Sigmoid colon (tissue), 7 donors: Measurements from ENCODE around the gene MEF2B. TPM values are rescaled to one million over a fixed set of nuclear protein-coding genes. Genes with fewer than 3 reads are reported as not detected.

ENCODE experiments used
- DNase-seq: peaks from one replicate; pipeline ENCODE4 v3.0.0-alpha.2; 2019
- H3K27ac ChIP-seq, 4 donors: fragments of 200-600 bp; sonication (generic); one replicate each; pipeline ENCODE4 v1.5.1; 2016 to 2019; ENCODE audit warnings: mild to moderate bottlenecking in 1 of 4
- H3K27me3 ChIP-seq, 3 donors: fragments of 200-600 bp; sonication (generic); one replicate each; pipeline ENCODE4 v1.5.1; 2019; ENCODE audit warnings: mild to moderate bottlenecking in 1 of 3
- H3K36me3 ChIP-seq, 4 donors: fragments of 200-600 bp; sonication (generic); one replicate each; pipeline ENCODE4 v1.5.1; 2016 to 2019
- H3K4me1 ChIP-seq, 4 donors: fragments of 200-600 bp; sonication (generic); one replicate each; pipeline ENCODE4 v1.5.1; 2017 to 2019
- H3K4me3 ChIP-seq, 4 donors: fragments of 200-600 bp; sonication (generic); one replicate each; pipeline ENCODE4 v1.5.1; 2017 to 2019; ENCODE audit warnings: mild to moderate bottlenecking in 2 of 4, moderate library complexity in 1 of 4
- H3K9me3 ChIP-seq, 4 donors: fragments of 200-600 bp in 3 of 4; sonication (generic) in 3 of 4; one replicate each; pipeline versions ENCODE4 v1.5.1 to v1.6.1; 2013 to 2019
- EP300 ChIP-seq, 4 donors: sonication (generic); formaldehyde crosslinking; IDR thresholded peaks; one replicate each; pipeline ENCODE4 v1.6.1; 2017; ENCODE audit warnings: antibody characterized with exemption in 4 of 4
- POLR2A ChIP-seq, 2 donors: fragments of 450-650 bp; IDR thresholded peaks; one replicate each; pipeline ENCODE4 v1.6.1; 2016; ENCODE audit warnings: antibody characterized with exemption in 2 of 2, mild to moderate bottlenecking in 2 of 2, moderate library complexity in 2 of 2
- POLR2AphosphoS5 ChIP-seq, 4 donors: sonication (generic); formaldehyde crosslinking; IDR thresholded peaks; one replicate each; pipeline ENCODE4 v1.6.1; 2017; ENCODE audit warnings: antibody characterized with exemption in 4 of 4
- WGBS, 2 donors: extraction: QIAGEN DNeasy Blood & Tissue Kit; methylation state at CpG; one replicate each; pipeline ENCODE4 v1.1.7; 2013; 5-methylcytosine and 5-hydroxymethylcytosine counted together
- intact Hi-C: fragments of 100-400 bp; cut with DNase I; formaldehyde crosslinking; loops from one replicate; pipeline ENCODE4 v1.15.1; 2023
- polyA plus RNA-seq, 3 donors: library from polyadenylated mRNA; stranded (reverse); fragments of 200-250 nt; gene quantifications; one replicate each; pipeline ENCODE4 v1.2.3, GENCODE V29; 2013
- total RNA-seq, 4 donors: library from RNA; depleted of rRNA; stranded (reverse); fragments of >200 nt; gene quantifications; one replicate each; pipeline ENCODE4 v1.1.0, GENCODE V29; 2016
- TF ChIP-seq, protein P1 (sequence below), 4 experiments: fragments of 450-650 bp in 3 of 4; fragments of 200-600 bp in 1 of 4; IDR thresholded peaks; one replicate each; pipeline ENCODE4 v1.5.1; 2016 to 2019; ENCODE audit warnings: antibody characterized with exemption in 4 of 4, mild to moderate bottlenecking in 3 of 4, moderate library complexity in 2 of 4
- donor health status: healthy with polysubstance abuse.
- donor health status: Bipolar disorder and iron deficiency.
- donor health status: healthy.

The MEF2B gene
- total and polyA plus RNA-seq, 7 donors = 2.2 TPM; not detected in 6

DNA sequence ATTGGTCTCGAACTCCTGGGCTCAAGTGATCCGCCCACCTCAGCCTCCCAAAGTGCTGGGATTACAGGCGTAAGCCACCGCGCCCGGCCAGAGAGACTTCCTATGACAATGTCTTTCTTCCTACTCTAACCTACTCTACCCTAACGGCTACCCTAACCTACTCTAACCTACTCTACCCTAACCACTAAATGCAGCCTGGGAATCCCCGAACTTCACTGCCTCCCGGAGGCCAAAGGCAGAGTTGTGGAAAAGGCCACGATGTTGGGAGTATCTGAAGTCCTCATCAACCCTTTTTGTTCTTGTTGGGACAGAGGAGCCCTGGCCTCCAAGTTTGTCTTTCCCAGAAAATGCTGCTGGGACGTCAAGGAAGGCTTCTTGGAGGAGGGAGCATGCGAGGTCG lies 34.1 kb upstream of the MEF2B start:
- intact Hi-C loops = no loop called here
- WGBS, 2 donors = 70 to 73% methylated on average over 13 of the region's 13 CpGs
- H3K36me3 ChIP-seq = peaks cover 0 to 15% (median 8%) of the 10 kb centered on the region in 4 donors
- no peak overlapping the region for H3K4me3 ChIP-seq
- H3K27ac ChIP-seq = no peak overlapping the region
- TF ChIP-seq POLR2A (IDR thresholded peaks at IDR 0.05) (no peak), EP300 (IDR thresholded peaks at IDR 0.05) (no peak), POLR2AphosphoS5 (IDR thresholded peaks at IDR 0.05) (no peak)
- TF ChIP-seq, protein P1, sequence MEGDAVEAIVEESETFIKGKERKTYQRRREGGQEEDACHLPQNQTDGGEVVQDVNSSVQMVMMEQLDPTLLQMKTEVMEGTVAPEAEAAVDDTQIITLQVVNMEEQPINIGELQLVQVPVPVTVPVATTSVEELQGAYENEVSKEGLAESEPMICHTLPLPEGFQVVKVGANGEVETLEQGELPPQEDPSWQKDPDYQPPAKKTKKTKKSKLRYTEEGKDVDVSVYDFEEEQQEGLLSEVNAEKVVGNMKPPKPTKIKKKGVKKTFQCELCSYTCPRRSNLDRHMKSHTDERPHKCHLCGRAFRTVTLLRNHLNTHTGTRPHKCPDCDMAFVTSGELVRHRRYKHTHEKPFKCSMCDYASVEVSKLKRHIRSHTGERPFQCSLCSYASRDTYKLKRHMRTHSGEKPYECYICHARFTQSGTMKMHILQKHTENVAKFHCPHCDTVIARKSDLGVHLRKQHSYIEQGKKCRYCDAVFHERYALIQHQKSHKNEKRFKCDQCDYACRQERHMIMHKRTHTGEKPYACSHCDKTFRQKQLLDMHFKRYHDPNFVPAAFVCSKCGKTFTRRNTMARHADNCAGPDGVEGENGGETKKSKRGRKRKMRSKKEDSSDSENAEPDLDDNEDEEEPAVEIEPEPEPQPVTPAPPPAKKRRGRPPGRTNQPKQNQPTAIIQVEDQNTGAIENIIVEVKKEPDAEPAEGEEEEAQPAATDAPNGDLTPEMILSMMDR (IDR thresholded peaks at IDR 0.05) = no peak
- no peaks in the 10 kb centered on the region for H3K9me3 ChIP-seq
- peaks cover 0 to 24% (median 2%) of the 10 kb centered on the region in 3 donors for H3K27me3 ChIP-seq
- no peak for DNase-seq
- H3K4me1 ChIP-seq = peaks cover 0 to 14% (median 11%) of the 10 kb centered on the region in 4 donors

GRCh38 chr19:19203012-19203856 lies 33.2 kb upstream of the MEF2B start, which contains the start of gene NR2C2AP:
TSS of gene NR2C2AP (minus strand) at chr19:19203414. CDS start at chr19:19203060, 354 bp downstream.
- 4 to 6% methylated on average over 60 of the region's 60 CpGs for WGBS, 2 donors
- peak; percentile 95 for DNase-seq
- Histone ChIP-seq H3K27ac (peak within 1 kb of the TSS; percentile 74 to 82 (median 78)), H3K27me3 (peaks cover 0 to 15% (median under 1%) of the 10 kb centered on the region in 3 donors), H3K4me3 (peak within 1 kb of the TSS; percentile 53 to 68 (median 58)), H3K9me3 (no peaks in the 10 kb centered on the region), H3K4me1 (peaks cover 0 to 14% (median 11%) of the 10 kb centered on the region in 4 donors), H3K36me3 (peaks cover 0 to 24% (median 14%) of the 10 kb centered on the region in 4 donors)
- TF ChIP-seq POLR2AphosphoS5 (IDR thresholded peaks at IDR 0.05) (peak; percentile 41 to 52 (median 50)), EP300 (IDR thresholded peaks at IDR 0.05) (no peak)
- intact Hi-C loops = loop anchor here (1.0 kb wide), 1 partner anchor 11 kb away; the partner anchor contains the start of genes BORCS8 and RFXANK

DNA sequence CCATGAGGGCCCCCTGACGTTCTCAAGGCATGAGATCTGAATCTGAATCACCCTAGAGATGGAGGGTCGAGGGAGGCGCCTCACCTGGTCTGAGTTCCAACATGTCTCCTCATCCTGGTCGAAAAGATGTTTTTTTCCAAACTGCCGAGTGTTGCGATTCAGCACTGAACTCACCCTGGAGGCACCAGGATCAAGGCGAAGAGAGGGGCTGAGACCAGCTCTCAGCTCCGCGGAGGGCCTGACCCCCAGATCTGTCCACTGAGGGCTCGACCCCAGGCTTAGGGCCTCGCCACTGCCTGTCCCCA lies 32.6 kb upstream of the MEF2B start:
- intact Hi-C loops = loop anchor here (1.0 kb wide), 1 partner anchor 10 kb away; the partner anchor contains the start of genes BORCS8 and RFXANK

DNA sequence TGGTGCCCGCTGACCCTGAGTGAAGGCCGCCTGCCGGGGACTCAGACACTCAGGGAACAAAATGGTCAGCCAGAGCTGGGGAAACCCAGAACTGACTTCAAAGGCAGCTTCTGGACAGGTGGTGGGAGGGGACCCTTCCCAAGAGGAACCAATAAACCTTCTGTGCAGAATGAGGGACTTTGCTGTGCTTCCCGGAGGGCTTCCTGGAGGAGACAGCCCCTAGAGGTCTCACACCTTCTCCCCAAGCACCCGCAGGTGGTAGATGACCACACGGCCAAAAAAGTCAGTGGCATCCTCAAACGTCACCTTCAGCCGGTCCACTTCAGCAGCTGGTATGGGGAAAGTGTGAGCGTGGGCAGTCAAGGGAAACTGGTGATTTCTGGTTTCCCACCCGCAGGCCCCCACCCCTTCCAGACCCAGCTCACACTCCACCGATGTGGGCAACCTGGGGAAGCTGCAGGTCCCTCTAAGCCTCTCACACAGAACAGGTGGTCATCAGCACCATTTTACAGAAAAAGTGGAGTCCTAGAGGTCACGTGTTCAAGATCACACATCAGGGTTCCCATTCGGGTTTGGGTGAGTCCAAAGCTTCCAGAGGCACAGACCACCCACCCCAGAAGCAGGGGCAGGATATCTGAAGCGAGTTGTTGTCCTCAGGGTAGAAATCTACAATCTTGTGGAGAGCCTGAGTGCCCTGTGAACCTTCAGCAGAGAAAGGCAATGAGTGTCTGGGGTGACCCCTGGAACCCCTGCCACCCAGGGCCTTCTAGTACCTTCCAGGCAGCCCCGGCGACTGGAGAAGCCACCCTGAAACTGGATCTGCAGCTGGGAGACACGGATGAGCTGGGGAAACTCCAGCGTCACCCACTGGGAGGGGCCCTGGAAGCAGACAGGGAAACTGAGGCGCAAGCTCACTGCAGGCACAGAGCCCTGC lies 31.9 kb upstream of the MEF2B start:
- H3K4me3 ChIP-seq = peak overlapping the region; percentile 53 to 68 (median 58)
- TF ChIP-seq POLR2A (IDR thresholded peaks at IDR 0.05) (no peak), POLR2AphosphoS5 (IDR thresholded peaks at IDR 0.05) (no peak), EP300 (IDR thresholded peaks at IDR 0.05) (no peak)
- TF ChIP-seq, protein P1 (IDR thresholded peaks at IDR 0.05) = no peak

More for the DNA sequence above, 32.6 kb upstream of the MEF2B start:
- TF ChIP-seq, protein P1 (IDR thresholded peaks at IDR 0.05) = no peak
- TF ChIP-seq POLR2A (IDR thresholded peaks at IDR 0.05) (no peak), EP300 (IDR thresholded peaks at IDR 0.05) (no peak), POLR2AphosphoS5 (IDR thresholded peaks at IDR 0.05) (no peak)
- H3K27me3 ChIP-seq = peaks cover 0 to 10% (median 0%) of the 10 kb centered on the region in 3 donors
- DNase-seq = no peak
- 5 to 15% methylated on average over 11 of the region's 11 CpGs for WGBS, 2 donors
- H3K4me1 ChIP-seq = peaks cover 0 to 14% (median 11%) of the 10 kb centered on the region in 4 donors
- no peaks in the 10 kb centered on the region for H3K9me3 ChIP-seq
- H3K4me3 ChIP-seq = peak overlapping the region; percentile 53 to 68 (median 58)
- H3K36me3 ChIP-seq = peaks cover 0 to 30% (median 20%) of the 10 kb centered on the region in 4 donors
- peak overlapping the region; percentile 74 to 82 (median 78) for H3K27ac ChIP-seq

More for the DNA sequence above, 31.9 kb upstream of the MEF2B start:
- WGBS, 2 donors = 67 to 81% methylated on average over 19 of the region's 19 CpGs
- Histone ChIP-seq H3K27ac (peak overlapping the region; percentile 74 to 82 (median 78)), H3K9me3 (no peaks in the 10 kb centered on the region), H3K27me3 (peaks cover 0 to 3% (median 0%) of the 10 kb centered on the region in 3 donors), H3K36me3 (peaks cover 5 to 37% (median 27%) of the 10 kb centered on the region in 4 donors), H3K4me1 (peaks cover 0 to 14% (median 11%) of the 10 kb centered on the region in 4 donors)
- no peak for DNase-seq
- intact Hi-C loops = no loop called here
